ENCODE results near the gene SENP3. TPM values are rescaled to one million over a fixed set of nuclear protein-coding genes. Genes with fewer than 3 reads are reported as not detected.
"Not testable (repeated sequence)": the region's sequence is repeated elsewhere in the genome, so short reads cannot be mapped to it uniquely, and the experiment has no call there.

The SENP3 gene
- total RNA-seq, 4 donors from 2014 or later: 31.4 to 47.7 (median 43.7) TPM

GRCh38 chr17:7589891-7590691 lies 28.4 kb downstream of the SENP3 start, which contains the start of gene SOX15:
Gene SOX15 (minus strand): TSS chr17:7590094. CDS start chr17:7589676, 418 bp downstream.
- H3K4me3 ChIP-seq: peak within 1 kb of the TSS in 3 of 4 donors; percentile 4 to 47 (median 38)
- TF ChIP-seq CTCF (IDR thresholded peaks at IDR 0.05) (no peak), POLR2A (IDR thresholded peaks at IDR 0.05) (no peak)
- H3K27me3 ChIP-seq: no peaks in the 10 kb centered on the region
- H3K9me3 ChIP-seq: no peaks in the 10 kb centered on the region
- H3K27ac ChIP-seq: peak within 1 kb of the TSS in 3 of 4 donors; percentile 17 to 49 (median 42)
- peaks cover 0 to 11% (median 1%) of the 10 kb centered on the region in 4 donors for H3K4me1 ChIP-seq
- H3K36me3 ChIP-seq: peaks cover 0 to 55% (median 0%) of the 10 kb centered on the region in 3 donors
- DNase-seq: no peak

- TF ChIP-seq POLR2A (IDR thresholded peaks at IDR 0.05) (no peak), CTCF (IDR thresholded peaks at IDR 0.05) (no peak)
- Histone ChIP-seq H3K36me3 (peaks cover 0 to 62% (median 0%) of the 10 kb centered on the region in 3 donors), H3K27ac (no peak overlapping the region)
These were observed 29.0 kb downstream of the SENP3 start for GRCh38 chr17:7590743-7591142.

GRCh38 chr17:7591596-7591995 lies 29.9 kb downstream of the SENP3 start:
- Histone ChIP-seq H3K4me3 (no peak overlapping the region), H3K36me3 (peaks cover 0 to 70% (median 0%) of the 10 kb centered on the region in 3 donors), H3K9me3 (no peaks in the 10 kb centered on the region), H3K27ac (no peak overlapping the region), H3K27me3 (no peaks in the 10 kb centered on the region), H3K4me1 (peaks cover 0 to 9% (median 1%) of the 10 kb centered on the region in 4 donors)
- no peak for DNase-seq
- TF ChIP-seq CTCF (IDR thresholded peaks at IDR 0.05) (no peak), POLR2A (IDR thresholded peaks at IDR 0.05) (no peak)

More at GRCh38 chr17:7590743-7591142, 29.0 kb downstream of the SENP3 start:
- H3K9me3 ChIP-seq: no peaks in the 10 kb centered on the region
- no peaks in the 10 kb centered on the region for H3K27me3 ChIP-seq
- H3K4me3 ChIP-seq: no peak overlapping the region
- no peak for DNase-seq
- peaks cover 0 to 9% (median 1%) of the 10 kb centered on the region in 4 donors for H3K4me1 ChIP-seq

- Histone ChIP-seq H3K9me3 (no peaks in the 10 kb centered on the region), H3K27me3 (no peaks in the 10 kb centered on the region), H3K4me1 (peaks cover 0 to 16% (median 1%) of the 10 kb centered on the region in 4 donors), H3K36me3 (peaks cover 0 to 74% (median 0%) of the 10 kb centered on the region in 3 donors), H3K27ac (no peak overlapping the region), H3K4me3 (no peak overlapping the region)
- TF ChIP-seq CTCF (IDR thresholded peaks at IDR 0.05) (no peak), POLR2A (IDR thresholded peaks at IDR 0.05) (no peak)
- DNase-seq: no peak
These were observed 30.8 kb downstream of the SENP3 start for GRCh38 chr17:7592422-7593021.

- peaks cover 0 to 16% (median 1%) of the 10 kb centered on the region in 4 donors for H3K4me1 ChIP-seq
- TF ChIP-seq POLR2A (IDR thresholded peaks at IDR 0.05): no peak
- no peak for TF ChIP-seq CTCF (IDR thresholded peaks at IDR 0.05)
- H3K27me3 ChIP-seq: no peaks in the 10 kb centered on the region
- no peaks in the 10 kb centered on the region for H3K9me3 ChIP-seq
- no peak overlapping the region for H3K4me3 ChIP-seq
- peaks cover 0 to 71% (median 0%) of the 10 kb centered on the region in 3 donors for H3K36me3 ChIP-seq
- no peak overlapping the region for H3K27ac ChIP-seq
- DNase-seq: no peak
These were observed 31.6 kb downstream of the SENP3 start for GRCh38 chr17:7593296-7593695.

- not testable (repeated sequence) for H3K9me3 ChIP-seq, H3K27me3 ChIP-seq, H3K27ac ChIP-seq, H3K4me3 ChIP-seq, H3K4me1 ChIP-seq, DNase-seq
- H3K36me3 ChIP-seq: peaks cover 0 to 96% (median 0%) of the 10 kb centered on the region in 3 donors
These were observed 35.8 kb downstream of the SENP3 start for GRCh38 chr17:7597561-7597960.

Measured in Peyer's patch (tissue), 4 donors.